Measurements from ENCODE around the gene GPR179.

The GPR179 gene

GRCh38 chr17:38352245-38353085, 8.7 kb upstream of the GPR179 start:
- ATAC-seq, result peak; percentile 48
- TF ChIP-seq TCF4 (CRISPR knock-in tag; IDR thresholded peaks at IDR 0.05; ENCODE audit: borderline replicate concordance) (no peak), GLIS3 (CRISPR knock-in tag; IDR thresholded peaks at IDR 0.05) (no peak), ZNF8 (CRISPR knock-in tag; IDR thresholded peaks at IDR 0.05) (no peak), PPARA (CRISPR knock-in tag; IDR thresholded peaks at IDR 0.05; ENCODE audit: borderline replicate concordance) (no peak), ESRRG (CRISPR knock-in tag; IDR thresholded peaks at IDR 0.05) (no peak), ZNF70 (CRISPR knock-in tag; IDR thresholded peaks at IDR 0.05) (no peak), TOX (CRISPR knock-in tag; IDR thresholded peaks at IDR 0.05; ENCODE audit: borderline replicate concordance) (no peak), RARB (CRISPR knock-in tag; IDR thresholded peaks at IDR 0.05) (no peak), ZC3H10 (CRISPR knock-in tag; IDR thresholded peaks at IDR 0.05) (no peak), OSR1 (CRISPR knock-in tag; IDR thresholded peaks at IDR 0.05) (no peak), CSRNP3 (CRISPR knock-in tag; IDR thresholded peaks at IDR 0.05) (no peak), ISL1 (CRISPR knock-in tag; IDR thresholded peaks at IDR 0.05) (no peak), CSDC2 (CRISPR knock-in tag; IDR thresholded peaks at IDR 0.05) (no peak), SNAI2 (CRISPR knock-in tag; IDR thresholded peaks at IDR 0.05) (no peak)
- TF ChIP-seq, protein P1, sequence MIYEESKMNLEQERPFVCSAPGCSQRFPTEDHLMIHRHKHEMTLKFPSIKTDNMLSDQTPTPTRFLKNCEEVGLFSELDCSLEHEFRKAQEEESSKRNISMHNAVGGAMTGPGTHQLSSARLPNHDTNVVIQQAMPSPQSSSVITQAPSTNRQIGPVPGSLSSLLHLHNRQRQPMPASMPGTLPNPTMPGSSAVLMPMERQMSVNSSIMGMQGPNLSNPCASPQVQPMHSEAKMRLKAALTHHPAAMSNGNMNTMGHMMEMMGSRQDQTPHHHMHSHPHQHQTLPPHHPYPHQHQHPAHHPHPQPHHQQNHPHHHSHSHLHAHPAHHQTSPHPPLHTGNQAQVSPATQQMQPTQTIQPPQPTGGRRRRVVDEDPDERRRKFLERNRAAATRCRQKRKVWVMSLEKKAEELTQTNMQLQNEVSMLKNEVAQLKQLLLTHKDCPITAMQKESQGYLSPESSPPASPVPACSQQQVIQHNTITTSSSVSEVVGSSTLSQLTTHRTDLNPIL (CRISPR knock-in tag; IDR thresholded peaks at IDR 0.05; ENCODE audit: low read depth), result no peak
- TF ChIP-seq, protein P2, sequence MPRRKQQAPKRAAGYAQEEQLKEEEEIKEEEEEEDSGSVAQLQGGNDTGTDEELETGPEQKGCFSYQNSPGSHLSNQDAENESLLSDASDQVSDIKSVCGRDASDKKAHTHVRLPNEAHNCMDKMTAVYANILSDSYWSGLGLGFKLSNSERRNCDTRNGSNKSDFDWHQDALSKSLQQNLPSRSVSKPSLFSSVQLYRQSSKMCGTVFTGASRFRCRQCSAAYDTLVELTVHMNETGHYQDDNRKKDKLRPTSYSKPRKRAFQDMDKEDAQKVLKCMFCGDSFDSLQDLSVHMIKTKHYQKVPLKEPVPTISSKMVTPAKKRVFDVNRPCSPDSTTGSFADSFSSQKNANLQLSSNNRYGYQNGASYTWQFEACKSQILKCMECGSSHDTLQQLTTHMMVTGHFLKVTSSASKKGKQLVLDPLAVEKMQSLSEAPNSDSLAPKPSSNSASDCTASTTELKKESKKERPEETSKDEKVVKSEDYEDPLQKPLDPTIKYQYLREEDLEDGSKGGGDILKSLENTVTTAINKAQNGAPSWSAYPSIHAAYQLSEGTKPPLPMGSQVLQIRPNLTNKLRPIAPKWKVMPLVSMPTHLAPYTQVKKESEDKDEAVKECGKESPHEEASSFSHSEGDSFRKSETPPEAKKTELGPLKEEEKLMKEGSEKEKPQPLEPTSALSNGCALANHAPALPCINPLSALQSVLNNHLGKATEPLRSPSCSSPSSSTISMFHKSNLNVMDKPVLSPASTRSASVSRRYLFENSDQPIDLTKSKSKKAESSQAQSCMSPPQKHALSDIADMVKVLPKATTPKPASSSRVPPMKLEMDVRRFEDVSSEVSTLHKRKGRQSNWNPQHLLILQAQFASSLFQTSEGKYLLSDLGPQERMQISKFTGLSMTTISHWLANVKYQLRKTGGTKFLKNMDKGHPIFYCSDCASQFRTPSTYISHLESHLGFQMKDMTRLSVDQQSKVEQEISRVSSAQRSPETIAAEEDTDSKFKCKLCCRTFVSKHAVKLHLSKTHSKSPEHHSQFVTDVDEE (CRISPR knock-in tag; IDR thresholded peaks at IDR 0.05), result no peak
- TF ChIP-seq, protein P3, sequence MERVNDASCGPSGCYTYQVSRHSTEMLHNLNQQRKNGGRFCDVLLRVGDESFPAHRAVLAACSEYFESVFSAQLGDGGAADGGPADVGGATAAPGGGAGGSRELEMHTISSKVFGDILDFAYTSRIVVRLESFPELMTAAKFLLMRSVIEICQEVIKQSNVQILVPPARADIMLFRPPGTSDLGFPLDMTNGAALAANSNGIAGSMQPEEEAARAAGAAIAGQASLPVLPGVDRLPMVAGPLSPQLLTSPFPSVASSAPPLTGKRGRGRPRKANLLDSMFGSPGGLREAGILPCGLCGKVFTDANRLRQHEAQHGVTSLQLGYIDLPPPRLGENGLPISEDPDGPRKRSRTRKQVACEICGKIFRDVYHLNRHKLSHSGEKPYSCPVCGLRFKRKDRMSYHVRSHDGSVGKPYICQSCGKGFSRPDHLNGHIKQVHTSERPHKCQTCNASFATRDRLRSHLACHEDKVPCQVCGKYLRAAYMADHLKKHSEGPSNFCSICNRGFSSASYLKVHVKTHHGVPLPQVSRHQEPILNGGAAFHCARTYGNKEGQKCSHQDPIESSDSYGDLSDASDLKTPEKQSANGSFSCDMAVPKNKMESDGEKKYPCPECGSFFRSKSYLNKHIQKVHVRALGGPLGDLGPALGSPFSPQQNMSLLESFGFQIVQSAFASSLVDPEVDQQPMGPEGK (CRISPR knock-in tag; IDR thresholded peaks at IDR 0.05; ENCODE audit: borderline replicate concordance), result no peak
- TF ChIP-seq, protein P4, sequence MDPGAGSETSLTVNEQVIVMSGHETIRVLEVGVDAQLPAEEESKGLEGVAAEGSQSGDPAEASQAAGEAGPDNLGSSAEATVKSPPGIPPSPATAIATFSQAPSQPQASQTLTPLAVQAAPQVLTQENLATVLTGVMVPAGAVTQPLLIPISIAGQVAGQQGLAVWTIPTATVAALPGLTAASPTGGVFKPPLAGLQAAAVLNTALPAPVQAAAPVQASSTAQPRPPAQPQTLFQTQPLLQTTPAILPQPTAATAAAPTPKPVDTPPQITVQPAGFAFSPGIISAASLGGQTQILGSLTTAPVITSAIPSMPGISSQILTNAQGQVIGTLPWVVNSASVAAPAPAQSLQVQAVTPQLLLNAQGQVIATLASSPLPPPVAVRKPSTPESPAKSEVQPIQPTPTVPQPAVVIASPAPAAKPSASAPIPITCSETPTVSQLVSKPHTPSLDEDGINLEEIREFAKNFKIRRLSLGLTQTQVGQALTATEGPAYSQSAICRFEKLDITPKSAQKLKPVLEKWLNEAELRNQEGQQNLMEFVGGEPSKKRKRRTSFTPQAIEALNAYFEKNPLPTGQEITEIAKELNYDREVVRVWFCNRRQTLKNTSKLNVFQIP (CRISPR knock-in tag; IDR thresholded peaks at IDR 0.05; ENCODE audit: borderline replicate concordance, low read depth), result no peak

DNA sequence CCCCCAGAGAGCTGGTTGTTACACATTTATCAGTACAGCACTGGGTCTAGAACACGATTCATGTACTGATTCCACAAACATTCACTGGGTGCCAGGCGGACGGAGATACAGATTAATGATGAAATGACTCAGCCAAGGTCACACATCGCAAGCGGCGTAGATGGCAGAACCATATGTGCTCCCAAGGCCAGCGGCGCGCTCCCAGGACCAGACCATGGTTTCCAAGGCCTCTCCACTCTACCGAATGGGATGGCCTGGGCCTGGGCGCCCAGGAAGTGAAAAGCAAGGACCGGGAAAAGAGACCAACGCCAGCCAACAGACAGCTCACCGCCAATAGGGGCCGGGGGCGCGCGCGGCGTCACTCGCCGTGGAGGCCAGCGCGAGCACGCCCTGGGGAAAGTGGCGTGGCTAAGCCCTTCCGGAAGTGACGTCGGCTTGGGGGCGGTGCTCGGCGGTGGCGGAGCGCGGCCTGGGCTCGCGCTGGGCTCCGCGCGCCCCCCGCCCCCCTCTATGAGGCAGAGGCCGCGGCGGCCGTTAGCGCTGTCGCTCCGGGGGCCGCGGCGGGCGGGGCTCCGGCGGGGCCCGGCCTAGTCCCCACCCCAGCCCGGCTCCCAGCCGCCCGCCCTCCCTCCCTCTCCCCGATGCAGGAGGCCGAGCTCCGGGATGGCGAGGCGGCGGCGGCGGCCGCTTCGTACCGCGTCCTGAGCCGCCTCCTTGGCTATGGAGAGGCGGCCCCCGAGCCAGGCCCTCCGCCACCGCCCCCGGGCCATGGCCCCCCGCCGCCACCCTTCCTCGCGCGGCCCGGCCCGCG, 7.9 kb upstream of the GPR179 start, which contains the start of gene SOCS7:
Gene SOCS7 (plus strand): TSS at position 433 of the 811 bp plus-strand sequence. CDS start 209 bp downstream, at position 642.
- ATAC-seq, result peak; percentile 85
- TF ChIP-seq ZNF565 (CRISPR knock-in tag; conservative IDR thresholded peaks at IDR 0.05; ENCODE audit: low read depth) (no peak), CSRNP3 (CRISPR knock-in tag; IDR thresholded peaks at IDR 0.05) (peak; percentile 27; the same call in 1 of the 2 replicates), ESRRG (CRISPR knock-in tag; IDR thresholded peaks at IDR 0.05) (no peak), CSDC2 (CRISPR knock-in tag; IDR thresholded peaks at IDR 0.05) (0 out of 2 replicates have a peak, but pooled peaks have one; percentile 56)

All from SK-N-SH treated with all-trans-retinoic acid at 6 μM for 48 hours (cell line).